T-cell (primary cell): Measurements from ENCODE around the gene ICE1. TPM values are rescaled to one million over a fixed set of nuclear protein-coding genes. Genes with fewer than 3 reads are reported as not detected.

Source experiments
- ATAC-seq, 4 experiments: fragments of 200-7000 bp in 3 of 4; fragments of 150-1000 bp in 1 of 4; cut with Tn5 transposase; replicated peaks in 1 of 4; 1 replicate in 3 of 4; 2 replicates in 1 of 4; pipeline ENCODE4 v1.10.0; 2021; ENCODE audit warnings: moderate library complexity in 3 of 4, mild to moderate bottlenecking in 2 of 4, moderate number of reproducible peaks in 1 of 4
- CTCF ChIA-PET, 2 donors: fragments of 300-600 bp; sonication (Branson Sonifier 250); formaldehyde crosslinking; loops; one replicate each; lab custom pipeline; 2022; ENCODE audit warnings: antibody characterized with exemption in 2 of 2; lab: Charles Lee
- POLR2A ChIA-PET, 2 donors: fragments of 300-600 bp; sonication (Branson Sonifier 250); formaldehyde crosslinking; loops; one replicate each; lab custom pipeline; 2022; ENCODE audit warnings: antibody characterized with exemption in 2 of 2; lab: Charles Lee
- DNase-seq, 35 experiments: peaks; one replicate each; pipeline versions ENCODE4 v3.0.0 to v3.0.0-alpha.2; 2013 to 2023
- H3K27ac ChIP-seq: one replicate; pipeline ENCODE4 v1.5.1; 2013; ENCODE audit warnings: low read length
- H3K27me3 ChIP-seq, 2 experiments: replicated peaks in 1 of 2; 1 replicate in 1 of 2; 2 replicates in 1 of 2; pipeline versions ENCODE4 v1.6.1 to v1.7.0; 2013; ENCODE audit warnings: low read length in 1 of 2, mixed read lengths in 1 of 2; ENCODE audit not compliant: control insufficient read depth in 2 of 2, insufficient read depth in 2 of 2; ENCODE audit errors: extremely low read depth in 1 of 2
- H3K36me3 ChIP-seq, 2 donors: 1 replicate in 1 of 2; 2 replicates in 1 of 2; pipeline versions ENCODE4 v1.6.1 to v1.7.0; 2013; ENCODE audit warnings: low read length in 1 of 2; ENCODE audit not compliant: control insufficient read depth in 2 of 2, insufficient read depth in 1 of 2; ENCODE audit errors: extremely low read depth in 1 of 2
- H3K4me1 ChIP-seq, 2 experiments: 1 replicate in 1 of 2; 2 replicates in 1 of 2; pipeline versions ENCODE4 v1.6.1 to v1.7.0; 2013; ENCODE audit warnings: low read length in 2 of 2, mixed read lengths in 1 of 2; ENCODE audit not compliant: insufficient read depth in 2 of 2, control insufficient read depth in 1 of 2; ENCODE audit errors: extremely low read depth in 1 of 2
- H3K4me3 ChIP-seq, 2 donors: 1 replicate in 1 of 2; 2 replicates in 1 of 2; pipeline versions ENCODE4 v1.5.1 to v1.7.0; 2013; ENCODE audit warnings: mild to moderate bottlenecking in 2 of 2, low read length in 1 of 2, moderate library complexity in 1 of 2; ENCODE audit not compliant: control insufficient read depth in 1 of 2; ENCODE audit errors: extremely low read depth in 1 of 2
- H3K9me3 ChIP-seq: 2 replicates; pipeline ENCODE4 v1.7.0; 2013
- H3K27ac Mint-ChIP-seq, 2 donors: one replicate each; pipeline ENCODE4 v1.8.0; 2020 to 2021; ENCODE audit warnings: mild to moderate bottlenecking in 2 of 2, mixed read lengths in 2 of 2
- H3K27me3 Mint-ChIP-seq, 2 donors: one replicate each; pipeline ENCODE4 v1.8.0; 2021 to 2022; ENCODE audit warnings: mixed read lengths in 2 of 2
- H3K36me3 Mint-ChIP-seq: one replicate; pipeline ENCODE4 v1.8.0; 2021; ENCODE audit warnings: mixed read lengths
- H3K4me1 Mint-ChIP-seq, 3 donors: one replicate each; pipeline ENCODE4 v1.8.0; 2020 to 2022; ENCODE audit warnings: mixed read lengths in 3 of 3, mild to moderate bottlenecking in 1 of 3
- H3K4me3 Mint-ChIP-seq, 3 donors: one replicate each; pipeline ENCODE4 v1.8.0; 2020 to 2022; ENCODE audit warnings: mild to moderate bottlenecking in 3 of 3, mixed read lengths in 3 of 3, moderate library complexity in 3 of 3
- H3K9me3 Mint-ChIP-seq, 3 donors: one replicate each; pipeline ENCODE4 v1.8.0; 2020 to 2022; ENCODE audit warnings: mixed read lengths in 3 of 3
- WGBS: methylation state at CpG from one replicate; pipeline ENCODE4 v1.1.5; 2013; ENCODE audit warnings: missing lambda C conversion rate; ENCODE audit not compliant: insufficient coverage; 5-methylcytosine and 5-hydroxymethylcytosine counted together
- total RNA-seq, 35 experiments: library from RNA in 6 of 35; stranded (reverse) in 6 of 35; fragments of 120-200 nt in 1 of 35; gene quantifications; one replicate each; pipeline versions ENCODE4 v1.2.1 to v1.2.4 and lab custom pipeline; 2013 to 2026

The ICE1 gene
- total RNA-seq, 5 donors from 2014 or later (not counting 1 experiment from before 2014, with no cell fraction given), result 37.3 to 42.9 (median 40.5) TPM

DNA sequence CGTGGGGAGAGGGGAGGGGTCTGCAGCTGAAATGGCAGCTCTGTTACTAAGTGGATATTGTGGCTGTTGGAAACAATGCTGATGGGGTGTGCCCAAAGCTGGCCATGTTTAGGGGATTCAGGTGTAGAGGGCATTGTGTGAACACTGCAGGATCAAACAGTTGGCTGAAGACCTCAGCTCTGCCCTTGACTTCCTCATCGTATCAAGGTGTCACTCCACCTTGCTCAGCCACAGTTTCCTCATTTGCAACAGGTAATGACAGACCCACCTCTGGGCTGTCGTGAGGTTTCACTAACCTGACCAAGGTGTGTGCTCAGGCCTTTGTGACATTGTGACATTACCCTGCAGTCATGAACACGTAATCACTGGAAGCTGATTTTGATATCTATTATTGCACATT is 111.9 kb downstream of the ICE1 start:
- ChIA-PET POLR2A (no interaction called here), CTCF (no interaction called here)
- no peak for DNase-seq
- H3K27me3 ChIP-seq, result peaks cover 0 to 43% of the 10 kb centered on the region in 2 experiments
- Mint-ChIP-seq H3K4me3 (no peak overlapping the region), H3K4me1 (no peaks in the 10 kb centered on the region), H3K36me3 (no peaks in the 10 kb centered on the region), H3K9me3 (peaks cover 0 to 4% (median 0%) of the 10 kb centered on the region in 3 donors), H3K27me3 (peaks cover 34 to 48% of the 10 kb centered on the region in 2 donors), H3K27ac (no peak overlapping the region)
- H3K9me3 ChIP-seq, result no peaks in the 10 kb centered on the region
- 62% methylated on average over 4 of the region's 4 CpGs for WGBS
- no peak overlapping the region for H3K27ac ChIP-seq
- no peak overlapping the region for H3K4me3 ChIP-seq
- no peaks in the 10 kb centered on the region for H3K36me3 ChIP-seq
- ATAC-seq, result no peak
- H3K4me1 ChIP-seq, result no peaks in the 10 kb centered on the region

DNA sequence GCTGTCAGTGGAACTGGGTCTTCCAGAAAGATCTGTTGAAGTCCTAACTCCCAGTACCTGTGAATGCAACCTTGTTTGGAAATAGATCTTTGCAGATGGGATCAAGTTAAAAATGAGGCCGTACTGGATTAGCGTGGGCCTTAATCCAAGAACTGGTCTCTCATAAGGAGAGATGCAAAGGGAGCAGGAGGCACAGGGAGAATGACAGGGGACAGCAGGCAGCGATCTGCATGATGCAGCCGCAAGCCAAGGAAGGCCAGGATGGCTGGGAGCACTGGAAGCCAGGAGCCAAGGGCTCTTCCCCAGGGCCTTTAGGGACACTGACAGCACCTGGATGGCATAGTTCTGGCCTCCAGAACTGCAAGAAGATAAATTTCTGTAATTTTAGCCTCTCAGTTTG is 114.4 kb downstream of the ICE1 start:
- ATAC-seq (no peak), DNase-seq (no peak)
- no peaks in the 10 kb centered on the region for H3K4me1 ChIP-seq
- Mint-ChIP-seq H3K4me1 (no peaks in the 10 kb centered on the region), H3K27me3 (peaks cover 21 to 35% of the 10 kb centered on the region in 2 donors), H3K4me3 (no peak overlapping the region), H3K27ac (no peak overlapping the region), H3K9me3 (peaks cover 0 to 1% (median 0%) of the 10 kb centered on the region in 3 donors), H3K36me3 (no peaks in the 10 kb centered on the region)
- ChIA-PET CTCF (no interaction called here), POLR2A (no interaction called here)
- peaks cover 0 to 43% of the 10 kb centered on the region in 2 experiments for H3K27me3 ChIP-seq
- H3K4me3 ChIP-seq, result no peak overlapping the region
- H3K36me3 ChIP-seq, result no peaks in the 10 kb centered on the region
- H3K9me3 ChIP-seq, result no peaks in the 10 kb centered on the region
- H3K27ac ChIP-seq, result no peak overlapping the region
- 93% methylated on average over 4 of the region's 4 CpGs for WGBS

DNA sequence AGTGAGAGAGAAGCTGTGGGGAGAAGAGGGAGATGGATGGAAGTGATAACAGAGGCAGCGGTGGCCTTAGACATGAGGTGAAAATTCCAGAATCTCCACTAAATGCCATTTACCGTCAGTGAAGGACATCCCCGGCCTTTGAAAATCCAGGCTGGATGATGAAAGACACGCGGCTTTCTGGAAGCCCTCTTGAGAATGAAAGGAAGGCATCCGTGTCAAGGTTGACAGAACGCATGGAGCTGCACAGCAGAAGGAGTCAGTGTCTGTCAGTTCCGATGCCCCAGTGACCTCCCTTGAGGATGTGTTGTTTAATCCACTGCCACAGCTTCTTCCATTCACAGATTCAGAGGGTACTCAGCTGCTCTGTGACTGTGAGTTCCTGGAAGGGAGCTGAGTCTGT is 114.9 kb downstream of the ICE1 start:
- peaks cover 16 to 30% of the 10 kb centered on the region in 2 donors for H3K27me3 Mint-ChIP-seq
- ATAC-seq, result no peak
- DNase-seq, result no peak
- CTCF ChIA-PET, result no interaction called here
- POLR2A ChIA-PET, result no interaction called here
- H3K4me3 Mint-ChIP-seq, result no peak overlapping the region
- H3K4me1 Mint-ChIP-seq, result no peaks in the 10 kb centered on the region
- Histone ChIP-seq H3K27me3 (peaks cover 0 to 40% of the 10 kb centered on the region in 2 experiments), H3K4me3 (no peak overlapping the region), H3K9me3 (no peaks in the 10 kb centered on the region), H3K36me3 (no peaks in the 10 kb centered on the region), H3K4me1 (no peaks in the 10 kb centered on the region), H3K27ac (no peak overlapping the region)
- H3K27ac Mint-ChIP-seq, result no peak overlapping the region
- H3K36me3 Mint-ChIP-seq, result no peaks in the 10 kb centered on the region
- no peaks in the 10 kb centered on the region for H3K9me3 Mint-ChIP-seq
- WGBS, result 89% methylated on average over 3 of the region's 8 CpGs

DNA sequence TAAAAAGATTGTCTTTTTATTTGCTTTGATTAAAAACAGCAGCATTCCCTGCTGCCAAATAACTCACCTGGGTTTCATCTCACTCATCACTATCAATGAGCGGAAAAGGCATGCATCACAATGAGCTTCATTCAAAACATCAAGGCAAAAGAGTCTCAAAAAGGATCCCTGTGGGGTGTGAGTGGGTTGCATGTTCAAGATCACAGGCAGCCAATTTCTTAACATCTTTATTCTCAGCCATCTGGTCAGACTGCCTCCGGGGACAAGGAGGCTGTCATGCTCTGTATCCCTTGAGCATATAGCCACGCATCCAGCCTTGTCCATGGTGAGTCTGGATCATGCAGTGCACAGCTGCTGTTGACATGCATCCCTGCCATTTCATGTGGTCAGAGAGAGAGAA is 117.1 kb downstream of the ICE1 start:
- Histone ChIP-seq H3K27ac (no peak overlapping the region), H3K36me3 (no peaks in the 10 kb centered on the region), H3K27me3 (peaks cover 0 to 23% of the 10 kb centered on the region in 2 experiments), H3K4me1 (no peaks in the 10 kb centered on the region), H3K9me3 (no peaks in the 10 kb centered on the region), H3K4me3 (no peak overlapping the region)
- no peak for DNase-seq
- Mint-ChIP-seq H3K27me3 (peaks cover 7 to 19% of the 10 kb centered on the region in 2 donors), H3K4me3 (no peak overlapping the region), H3K27ac (no peak overlapping the region), H3K36me3 (no peaks in the 10 kb centered on the region), H3K4me1 (no peaks in the 10 kb centered on the region), H3K9me3 (no peaks in the 10 kb centered on the region)
- 50% methylated on average over 2 of the region's 3 CpGs for WGBS
- ChIA-PET POLR2A (no interaction called here), CTCF (no interaction called here)
- ATAC-seq, result no peak
